Measurements from ENCODE around the gene TMEM237. TPM values are rescaled to one million over a fixed set of nuclear protein-coding genes. Genes with fewer than 3 reads are reported as not detected.
A peak's percentile ranks its signal among the peaks of the same experiment; 100 is the strongest.

Gene TMEM237
- total RNA-seq, 4 donors from 2014 or later, result 41.4 to 76.6 (median 66.2) TPM

DNA sequence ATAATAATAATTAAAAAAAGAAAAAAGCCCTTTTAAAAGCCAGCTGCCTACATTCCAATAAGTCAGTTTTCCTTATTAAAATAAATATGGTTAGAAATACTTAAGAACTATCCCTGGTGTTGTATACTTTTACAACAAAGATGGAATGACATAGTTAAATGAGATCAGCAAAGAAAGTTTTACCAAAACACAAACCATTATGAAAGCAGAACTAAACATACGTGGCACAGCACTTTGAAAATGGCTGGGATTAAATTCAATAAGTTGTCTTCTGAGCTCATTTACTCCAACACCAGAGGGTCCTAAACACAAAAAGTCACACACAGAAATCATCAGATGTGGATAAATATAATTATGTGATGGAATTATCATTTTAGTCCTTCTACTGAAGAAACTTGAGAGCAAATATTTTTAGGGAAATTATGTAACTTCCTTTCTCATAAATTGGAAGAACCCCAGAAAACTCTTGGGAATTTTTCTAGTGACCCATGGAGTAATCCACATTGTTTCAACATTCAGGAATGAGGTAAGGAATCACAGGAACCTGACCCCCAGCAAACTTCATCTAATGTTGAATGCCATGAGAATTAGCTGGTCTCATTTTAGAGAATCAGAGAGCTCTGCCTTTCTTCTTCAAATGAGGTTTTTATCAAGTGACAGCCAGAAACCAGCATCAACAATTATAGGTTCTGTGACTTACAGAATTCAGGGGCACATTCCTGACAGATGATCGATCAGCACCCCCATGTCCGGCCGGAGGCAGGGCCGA, 11.5 kb upstream of the TMEM237 start:
- peaks cover 6% of the 10 kb centered on the region for H3K4me1 ChIP-seq
- WGBS, result 72% methylated on average over 5 of the region's 5 CpGs
- no peak for DNase-seq (ENCODE audit: low spot score in 2 of 2)
- H3K27ac ChIP-seq, result no peak overlapping the region
- no peaks in the 10 kb centered on the region for H3K9me3 ChIP-seq
- no peaks in the 10 kb centered on the region for H3K36me3 ChIP-seq
- H3K27me3 ChIP-seq, result no peaks in the 10 kb centered on the region
- TF ChIP-seq EP300 (IDR thresholded peaks at IDR 0.05) (no peak), POLR2A (IDR thresholded peaks at IDR 0.05) (no peak), POLR2AphosphoS5 (IDR thresholded peaks at IDR 0.05) (no peak)
- TF ChIP-seq, protein P1, sequence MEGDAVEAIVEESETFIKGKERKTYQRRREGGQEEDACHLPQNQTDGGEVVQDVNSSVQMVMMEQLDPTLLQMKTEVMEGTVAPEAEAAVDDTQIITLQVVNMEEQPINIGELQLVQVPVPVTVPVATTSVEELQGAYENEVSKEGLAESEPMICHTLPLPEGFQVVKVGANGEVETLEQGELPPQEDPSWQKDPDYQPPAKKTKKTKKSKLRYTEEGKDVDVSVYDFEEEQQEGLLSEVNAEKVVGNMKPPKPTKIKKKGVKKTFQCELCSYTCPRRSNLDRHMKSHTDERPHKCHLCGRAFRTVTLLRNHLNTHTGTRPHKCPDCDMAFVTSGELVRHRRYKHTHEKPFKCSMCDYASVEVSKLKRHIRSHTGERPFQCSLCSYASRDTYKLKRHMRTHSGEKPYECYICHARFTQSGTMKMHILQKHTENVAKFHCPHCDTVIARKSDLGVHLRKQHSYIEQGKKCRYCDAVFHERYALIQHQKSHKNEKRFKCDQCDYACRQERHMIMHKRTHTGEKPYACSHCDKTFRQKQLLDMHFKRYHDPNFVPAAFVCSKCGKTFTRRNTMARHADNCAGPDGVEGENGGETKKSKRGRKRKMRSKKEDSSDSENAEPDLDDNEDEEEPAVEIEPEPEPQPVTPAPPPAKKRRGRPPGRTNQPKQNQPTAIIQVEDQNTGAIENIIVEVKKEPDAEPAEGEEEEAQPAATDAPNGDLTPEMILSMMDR (IDR thresholded peaks at IDR 0.05), result no peak
- no peak overlapping the region for H3K4me3 ChIP-seq

DNA sequence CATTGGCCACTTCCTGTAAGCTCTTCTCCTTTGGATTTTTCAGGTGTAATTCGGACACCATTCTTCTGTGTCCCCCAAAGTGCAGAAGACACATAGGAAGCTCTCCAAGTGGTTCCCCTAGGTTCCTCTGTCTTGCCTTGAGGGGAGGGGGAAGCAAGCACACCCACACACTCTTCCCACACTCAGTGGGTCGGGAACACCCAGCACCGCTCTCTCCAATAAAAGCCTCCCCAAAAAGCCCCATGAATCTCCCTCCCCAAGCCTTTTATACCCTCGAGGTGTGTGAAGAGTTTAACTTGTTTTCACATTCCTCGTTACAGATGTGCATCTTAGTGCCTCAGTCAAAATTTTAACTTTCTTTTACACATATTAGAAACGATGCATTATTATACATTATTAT, 9.9 kb upstream of the TMEM237 start:
- TF ChIP-seq POLR2AphosphoS5 (IDR thresholded peaks at IDR 0.05) (no peak), EP300 (IDR thresholded peaks at IDR 0.05) (no peak), POLR2A (IDR thresholded peaks at IDR 0.05) (no peak)
- TF ChIP-seq, protein P1 (IDR thresholded peaks at IDR 0.05), result no peak
- Histone ChIP-seq H3K36me3 (no peaks in the 10 kb centered on the region), H3K27me3 (no peaks in the 10 kb centered on the region), H3K9me3 (no peaks in the 10 kb centered on the region), H3K4me3 (no peak overlapping the region), H3K4me1 (peaks cover 6% of the 10 kb centered on the region), H3K27ac (peak overlapping the region; percentile 65)
- no peak for DNase-seq (ENCODE audit: low spot score in 2 of 2)
- WGBS, result 74% methylated on average over 6 of the region's 6 CpGs

DNA sequence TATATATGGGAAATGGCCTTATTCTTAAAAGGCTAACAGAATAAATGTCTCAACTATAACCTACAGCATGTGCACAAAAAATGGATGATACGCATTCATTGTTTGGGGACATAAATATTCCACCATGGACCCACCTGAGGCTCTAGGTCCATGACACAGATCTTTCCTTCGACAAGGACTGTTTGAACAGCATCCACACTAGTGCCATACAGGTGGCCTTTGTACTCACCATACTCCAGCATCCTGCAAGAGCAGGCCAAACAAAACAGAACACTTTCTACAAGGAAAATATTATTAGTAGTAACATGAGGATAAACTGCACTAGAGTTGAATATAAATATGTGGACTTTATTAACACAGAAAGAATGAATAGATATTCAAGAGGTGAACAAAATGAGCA, 6.1 kb upstream of the TMEM237 start:
- Histone ChIP-seq H3K27me3 (no peaks in the 10 kb centered on the region), H3K4me1 (peaks cover 10% of the 10 kb centered on the region), H3K27ac (no peak overlapping the region), H3K4me3 (no peak overlapping the region), H3K36me3 (no peaks in the 10 kb centered on the region), H3K9me3 (no peaks in the 10 kb centered on the region)
- no peak for DNase-seq (ENCODE audit: low spot score in 2 of 2)
- no peak for TF ChIP-seq POLR2A (IDR thresholded peaks at IDR 0.05)
- no peak for TF ChIP-seq POLR2AphosphoS5 (IDR thresholded peaks at IDR 0.05)
- TF ChIP-seq, protein P1 (IDR thresholded peaks at IDR 0.05), result no peak
- TF ChIP-seq EP300 (IDR thresholded peaks at IDR 0.05), result no peak
- 93% methylated on average over 2 of the region's 2 CpGs for WGBS

DNA sequence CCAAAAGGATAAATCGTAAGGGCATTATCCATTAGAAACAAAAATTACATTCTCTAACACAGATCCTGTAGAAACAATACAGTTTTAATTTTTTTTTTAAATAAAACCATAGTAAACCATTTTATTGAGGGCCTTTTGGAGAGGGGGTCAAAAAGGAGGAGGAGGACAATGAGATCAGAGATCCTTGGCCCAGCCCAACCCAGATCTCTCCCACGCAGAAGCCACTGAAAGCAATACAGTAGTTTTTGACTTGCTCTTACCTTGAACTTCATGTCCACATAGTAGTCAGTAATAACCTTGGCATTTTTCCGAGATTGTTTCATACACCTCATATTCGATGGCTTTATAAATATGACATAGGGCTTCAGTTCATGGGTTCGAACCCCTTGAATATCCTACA, 4.1 kb upstream of the TMEM237 start:
- H3K27me3 ChIP-seq, result no peaks in the 10 kb centered on the region
- TF ChIP-seq POLR2A (IDR thresholded peaks at IDR 0.05) (no peak), POLR2AphosphoS5 (IDR thresholded peaks at IDR 0.05) (no peak), EP300 (IDR thresholded peaks at IDR 0.05) (no peak)
- TF ChIP-seq, protein P1 (IDR thresholded peaks at IDR 0.05), result no peak
- H3K36me3 ChIP-seq, result no peaks in the 10 kb centered on the region
- H3K4me1 ChIP-seq, result peaks cover 16% of the 10 kb centered on the region
- no peaks in the 10 kb centered on the region for H3K9me3 ChIP-seq
- H3K27ac ChIP-seq, result no peak overlapping the region
- DNase-seq (ENCODE audit: low spot score in 2 of 2), result no peak
- no peak overlapping the region for H3K4me3 ChIP-seq
- WGBS, result 88% methylated on average over 5 of the region's 5 CpGs

DNA sequence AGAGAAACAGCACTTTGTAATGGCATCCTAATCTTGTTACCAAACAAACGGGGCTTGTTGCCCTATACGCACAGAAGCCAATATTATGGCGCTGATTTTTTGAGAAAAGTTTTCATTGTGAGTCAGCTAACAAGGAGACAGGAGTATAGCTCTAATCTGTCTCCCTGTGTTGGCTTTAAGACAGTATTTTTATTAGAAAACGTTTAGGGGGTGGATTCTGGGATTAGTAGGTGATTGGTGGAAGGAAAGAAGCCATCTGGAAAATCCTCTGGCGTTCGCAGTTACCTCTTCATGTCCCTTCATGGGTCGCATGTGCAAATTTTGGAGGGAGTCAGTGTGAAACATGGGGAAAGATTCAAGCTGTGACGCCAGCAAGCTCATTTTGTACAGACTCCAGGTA, 698 bp upstream of the TMEM237 start:
- 35% methylated on average over 8 of the region's 8 CpGs for WGBS
- peak in 1 of 2 donors; percentile 72 for DNase-seq (ENCODE audit: low spot score in 2 of 2)
- H3K27ac ChIP-seq, result peak overlapping the region; percentile 97
- peaks cover 2% of the 10 kb centered on the region for H3K36me3 ChIP-seq
- H3K9me3 ChIP-seq, result no peaks in the 10 kb centered on the region
- no peaks in the 10 kb centered on the region for H3K27me3 ChIP-seq
- H3K4me1 ChIP-seq, result peaks cover 31% of the 10 kb centered on the region
- H3K4me3 ChIP-seq, result peak overlapping the region; percentile 92
- TF ChIP-seq POLR2AphosphoS5 (IDR thresholded peaks at IDR 0.05), result no peak
- TF ChIP-seq, protein P1 (IDR thresholded peaks at IDR 0.05), result no peak
- peak in 1 of 2 donors; percentile 68 for TF ChIP-seq POLR2A (IDR thresholded peaks at IDR 0.05)
- no peak for TF ChIP-seq EP300 (IDR thresholded peaks at IDR 0.05)

Measured in suprapubic skin (tissue), 4 donors.